C1 segment of cervical spinal cord (tissue), 14 donors: ENCODE measurements around the gene MAN2B2.
"Not testable (repeated sequence)": the region's sequence is repeated elsewhere in the genome, so short reads cannot be mapped to it uniquely, and the experiment has no call there.

ENCODE experiments used
- DNase-seq, 14 donors: peaks; one replicate each; lab custom pipeline; 2025; lab: John Stamatoyannopoulos, UW

The MAN2B2 gene

DNA sequence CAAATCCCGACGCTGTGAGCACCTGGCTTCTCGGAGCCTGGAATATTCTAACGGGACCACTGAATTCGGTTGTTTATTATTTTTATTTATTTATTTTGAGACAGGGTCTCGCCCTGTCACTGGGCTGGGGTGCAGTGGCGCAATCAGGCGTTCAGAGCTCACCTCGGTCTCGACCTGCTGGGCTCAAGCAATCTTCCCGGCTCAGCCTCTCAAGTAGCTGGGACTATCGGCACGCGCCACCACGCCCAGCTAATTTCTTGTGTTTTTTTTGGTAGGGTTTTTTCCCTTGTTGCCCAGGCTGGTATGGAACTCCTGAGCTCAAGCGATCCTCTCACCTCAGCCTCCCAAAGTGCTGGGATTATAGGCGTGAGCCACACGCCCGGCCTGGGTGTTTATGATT, 97.1 kb downstream of the MAN2B2 start:
- DNase-seq = no peak

DNA sequence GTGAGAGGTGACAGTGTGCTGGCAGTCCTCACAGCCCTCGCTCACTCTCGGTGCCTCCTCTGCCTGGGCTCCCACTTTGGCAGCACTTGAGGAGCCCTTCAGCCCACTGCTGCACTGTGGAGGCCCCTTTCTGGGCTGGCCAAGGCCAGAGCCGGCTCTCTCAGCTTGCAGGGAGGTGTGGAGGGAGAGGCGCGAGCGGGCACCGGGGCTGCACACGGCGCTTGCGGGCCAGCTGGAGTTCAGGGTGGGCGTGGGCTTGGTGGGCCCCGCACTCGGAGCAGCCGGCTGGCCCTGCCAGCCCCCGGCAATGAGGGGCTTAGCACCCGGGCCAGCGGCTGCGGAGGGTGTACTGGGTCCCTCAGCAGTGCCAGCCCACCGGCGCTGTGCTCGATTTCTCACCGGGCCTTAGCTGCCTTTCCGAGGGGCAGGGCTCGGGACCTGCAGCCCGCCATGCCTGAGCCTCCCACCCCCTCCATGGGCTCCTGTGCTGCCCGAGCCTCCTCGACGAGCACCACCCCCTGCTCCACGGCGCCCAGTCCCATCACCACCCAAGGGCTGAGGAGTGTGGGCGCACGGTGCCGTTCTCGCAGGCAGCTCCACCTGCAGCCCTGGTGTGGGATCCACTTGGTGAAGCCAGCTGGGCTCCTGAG, 97.7 kb downstream of the MAN2B2 start:
- DNase-seq = not testable (repeated sequence)
